A673 (cell line): ENCODE measurements around the gene CDH24.

Source experiments
- CTCF ChIP-seq: fragments of 300-800, 200-600 bp; sonication (generic); conservative IDR thresholded peaks from 2 replicates; pipeline ENCODE4 v1.5.1; 2017; ENCODE audit warnings: low read depth, mild to moderate bottlenecking, antibody characterized with exemption, low read length, moderate library complexity, mixed read lengths
- EZH2 ChIP-seq: fragments of 200-600 bp; sonication (generic); IDR thresholded peaks from 2 replicates; pipeline ENCODE4 v1.6.1; 2017; ENCODE audit warnings: borderline replicate concordance, low read depth, mild to moderate bottlenecking, mixed read lengths, antibody characterized with exemption, low read length; ENCODE audit not compliant: poor library complexity, severe bottlenecking

DNA sequence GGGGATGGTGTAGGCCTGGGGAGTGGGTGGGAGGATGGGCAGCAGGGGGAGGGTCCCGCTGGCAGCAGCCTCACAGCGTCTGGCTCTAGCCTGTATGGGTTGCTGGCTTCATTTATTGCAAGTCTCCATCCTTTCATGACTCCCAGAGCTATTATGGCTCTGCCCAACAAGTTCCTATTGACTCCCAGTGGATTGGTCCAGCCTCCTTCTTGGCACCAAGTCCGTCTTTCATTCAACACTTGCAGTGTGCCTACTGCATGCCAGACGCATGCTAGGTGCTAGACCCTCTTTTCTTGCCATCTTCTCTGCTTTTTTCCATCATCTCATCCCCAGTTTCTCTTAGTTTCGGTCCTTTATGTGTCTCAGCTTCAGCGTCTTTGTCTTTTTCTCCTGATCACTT lies 14.2 kb downstream of the CDH24 start:
- no peak for TF ChIP-seq CTCF
- no peak for TF ChIP-seq EZH2
